PC-3 (cell line): ENCODE results near the gene CIB2. TPM values are rescaled to one million over a fixed set of nuclear protein-coding genes. Genes with fewer than 3 reads are reported as not detected.

Experiments
- ATAC-seq: fragments of 200-7000 bp; cut with Tn5 transposase; 2 replicates; pipeline ENCODE4 v1.9.1; 2020; ENCODE audit warnings: mild to moderate bottlenecking, moderate library complexity
- BruUV-seq: library from RNA; stranded (reverse); fragments of 400-500 nt; replicated peaks from 2 replicates; lab custom pipeline; 2021; lab: Mats Ljungman, UMichigan
- CTCF ChIA-PET: fragments of 300-600 bp; sonication (Branson Sonifier 250); formaldehyde crosslinking; loops from one replicate; lab custom pipeline; 2022; ENCODE audit warnings: antibody characterized with exemption; lab: Charles Lee
- POLR2A ChIA-PET: fragments of 300-600 bp; sonication (Branson Sonifier 250); formaldehyde crosslinking; loops from one replicate; lab custom pipeline; 2022; ENCODE audit warnings: antibody characterized with exemption; ENCODE audit not compliant: unreplicated experiment; lab: Charles Lee
- DNase-seq: peaks from one replicate; pipeline ENCODE4 v3.0.0-alpha.2; 2015
- H2AFZ ChIP-seq: fragments of 300-600 bp; sonication (generic); 2 replicates; pipeline ENCODE4 v1.6.0; 2016; ENCODE audit warnings: antibody characterized with exemption, low read length
- H3F3A ChIP-seq: fragments of 300-600 bp; sonication (generic); one replicate; pipeline ENCODE4 v1.6.0; 2017; ENCODE audit warnings: antibody characterized with exemption, low read length, control low read depth, mild to moderate bottlenecking; ENCODE audit not compliant: unreplicated experiment
- H3K27ac ChIP-seq: fragments of 300-600 bp; sonication (generic); 2 replicates; pipeline ENCODE4 v1.5.1; 2016; ENCODE audit warnings: mild to moderate bottlenecking, low read length
- H3K27me3 ChIP-seq: fragments of 300-600 bp; sonication (generic); 2 replicates; pipeline ENCODE4 v1.6.1; 2016; ENCODE audit warnings: low read length, mixed read lengths
- H3K36me3 ChIP-seq: fragments of 300-600 bp; sonication (generic); 2 replicates; pipeline ENCODE4 v1.6.1; 2016; ENCODE audit warnings: low read depth, mixed run types, low read length, mixed read lengths
- H3K4me1 ChIP-seq: fragments of 300-600 bp; sonication (generic); 2 replicates; pipeline ENCODE4 v1.5.1; 2016; ENCODE audit warnings: low read length; ENCODE audit not compliant: insufficient read depth
- H3K4me2 ChIP-seq: fragments of 300-600 bp; sonication (generic); 2 replicates; pipeline ENCODE4 v1.6.0; 2016; ENCODE audit warnings: low read length
- H3K4me3 ChIP-seq: fragments of 300-600 bp; sonication (generic); 2 replicates; pipeline ENCODE4 v1.5.1; 2016; ENCODE audit warnings: mild to moderate bottlenecking, low read length, mixed read lengths
- H3K79me2 ChIP-seq: fragments of 300-600 bp; sonication (generic); 2 replicates; pipeline ENCODE4 v1.6.1; 2017; ENCODE audit warnings: low read length, mixed read lengths
- H3K9ac ChIP-seq: fragments of 300-600 bp; sonication (generic); 2 replicates; pipeline ENCODE4 v1.6.0; 2016; ENCODE audit warnings: mild to moderate bottlenecking, low read length
- H3K9me2 ChIP-seq: fragments of 300-600 bp; sonication (generic); replicated peaks from 2 replicates; pipeline ENCODE4 v1.6.1; 2016; ENCODE audit warnings: mixed run types, low read length, mixed read lengths
- H3K9me3 ChIP-seq: fragments of 300-600 bp; sonication (generic); 2 replicates; pipeline ENCODE4 v1.6.1; 2016; ENCODE audit warnings: low read length, mixed read lengths
- H4K20me1 ChIP-seq: fragments of 300-600 bp; sonication (generic); 2 replicates; pipeline ENCODE4 v1.6.1; 2016; ENCODE audit warnings: low read length, mixed read lengths
- EZH2 ChIP-seq: fragments of 300-600 bp; sonication (generic); IDR thresholded peaks from one replicate; pipeline ENCODE4 v1.6.1; 2017; ENCODE audit warnings: antibody characterized with exemption, mild to moderate bottlenecking, low read length; ENCODE audit not compliant: unreplicated experiment
- EZH2phosphoT487 ChIP-seq: fragments of 300-600 bp; sonication (generic); IDR thresholded peaks from 2 replicates; pipeline ENCODE4 v1.6.1; 2018; ENCODE audit warnings: mild to moderate bottlenecking, antibody characterized with exemption, low read length, borderline replicate concordance
- intact Hi-C: fragments of 100-400 bp; cut with micrococcal nuclease; formaldehyde crosslinking; loops from 2 replicates; pipeline ENCODE4 v1.9.0; 2023
- total RNA-seq: library from RNA; depleted of rRNA; stranded (reverse); fragments of >200 nt; gene quantifications from 2 replicates; pipeline ENCODE4 v1.2.3, GENCODE V29; 2014
- TF ChIP-seq, protein P1 (sequence below): fragments of 300-600 bp; sonication (generic); conservative IDR thresholded peaks from 2 replicates; pipeline ENCODE4 v1.5.1; 2017; ENCODE audit warnings: antibody characterized with exemption, low read depth, mild to moderate bottlenecking, low read length

CIB2 gene
- total RNA-seq, 1 experiment from 2014 or later = 10.4 TPM

DNA sequence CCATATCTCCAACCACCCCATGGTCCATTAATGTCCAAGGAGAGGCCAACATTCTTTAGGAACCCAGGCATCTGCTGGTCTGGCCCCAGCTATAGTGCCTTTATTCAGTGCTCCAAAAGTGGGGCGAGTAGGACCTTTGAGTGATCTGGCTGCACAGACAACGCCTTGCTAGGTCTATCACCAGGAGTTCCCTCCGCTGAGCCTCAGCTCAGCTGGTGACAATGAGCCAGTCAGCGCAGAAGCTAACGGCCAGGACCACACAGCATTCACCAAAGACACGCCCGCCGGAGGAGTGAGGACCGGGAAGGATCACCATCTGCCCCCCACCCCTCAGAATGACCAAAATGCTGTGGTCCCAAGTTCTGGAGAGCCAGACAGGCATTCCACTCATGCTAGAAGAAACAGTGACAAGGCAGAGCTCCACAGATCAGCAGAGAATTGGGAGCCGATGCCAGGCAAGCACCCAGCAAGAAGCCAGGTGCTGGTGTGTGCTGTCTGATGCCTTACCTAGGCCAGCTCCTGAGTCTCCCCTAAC, 72.8 kb downstream of the CIB2 start:
- Histone ChIP-seq H3K79me2 (peaks cover 85% of the 10 kb centered on the region), H3K9me2 (no peaks in the 10 kb centered on the region), H3K4me3 (no peak overlapping the region), H4K20me1 (no peaks in the 10 kb centered on the region), H3F3A (no peaks in the 10 kb centered on the region), H3K9me3 (no peaks in the 10 kb centered on the region), H3K27me3 (no peaks in the 10 kb centered on the region), H3K27ac (no peak overlapping the region), H3K4me2 (no peak overlapping the region), H3K36me3 (0 out of 2 replicates have a peak, but pooled peaks cover under 1% of the 10 kb centered on the region), H3K4me1 (peaks cover 21% of the 10 kb centered on the region), H3K9ac (no peak overlapping the region), H2AFZ (no peak overlapping the region)
- intact Hi-C loops = no loop called here
- DNase-seq = no peak
- BruUV-seq = no TSS peak
- no peak for ATAC-seq
- CTCF ChIA-PET = no interaction called here
- TF ChIP-seq EZH2 = no peak
- TF ChIP-seq EZH2phosphoT487 = no peak
- TF ChIP-seq, protein P1, sequence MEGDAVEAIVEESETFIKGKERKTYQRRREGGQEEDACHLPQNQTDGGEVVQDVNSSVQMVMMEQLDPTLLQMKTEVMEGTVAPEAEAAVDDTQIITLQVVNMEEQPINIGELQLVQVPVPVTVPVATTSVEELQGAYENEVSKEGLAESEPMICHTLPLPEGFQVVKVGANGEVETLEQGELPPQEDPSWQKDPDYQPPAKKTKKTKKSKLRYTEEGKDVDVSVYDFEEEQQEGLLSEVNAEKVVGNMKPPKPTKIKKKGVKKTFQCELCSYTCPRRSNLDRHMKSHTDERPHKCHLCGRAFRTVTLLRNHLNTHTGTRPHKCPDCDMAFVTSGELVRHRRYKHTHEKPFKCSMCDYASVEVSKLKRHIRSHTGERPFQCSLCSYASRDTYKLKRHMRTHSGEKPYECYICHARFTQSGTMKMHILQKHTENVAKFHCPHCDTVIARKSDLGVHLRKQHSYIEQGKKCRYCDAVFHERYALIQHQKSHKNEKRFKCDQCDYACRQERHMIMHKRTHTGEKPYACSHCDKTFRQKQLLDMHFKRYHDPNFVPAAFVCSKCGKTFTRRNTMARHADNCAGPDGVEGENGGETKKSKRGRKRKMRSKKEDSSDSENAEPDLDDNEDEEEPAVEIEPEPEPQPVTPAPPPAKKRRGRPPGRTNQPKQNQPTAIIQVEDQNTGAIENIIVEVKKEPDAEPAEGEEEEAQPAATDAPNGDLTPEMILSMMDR = no peak
- POLR2A ChIA-PET = no interaction called here

DNA sequence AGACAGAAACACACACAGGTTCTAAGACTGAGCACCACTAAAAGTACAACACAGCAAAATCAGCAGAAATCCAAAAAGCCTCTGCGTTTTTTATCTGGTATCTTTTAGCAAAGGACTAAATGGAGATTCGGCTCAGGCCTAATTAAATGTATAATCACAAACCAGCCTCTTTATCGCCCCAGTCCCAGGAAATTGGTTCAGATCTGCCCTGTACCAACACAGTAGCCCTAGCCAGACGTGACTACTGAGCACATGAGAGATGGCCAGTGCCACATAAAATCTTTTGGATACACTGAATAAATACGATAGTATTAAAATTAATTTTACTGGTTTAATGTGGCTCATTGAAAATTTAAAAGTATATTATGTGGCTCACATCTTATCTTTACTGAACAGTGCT, 73.4 kb downstream of the CIB2 start:
- H3F3A ChIP-seq = no peaks in the 10 kb centered on the region
- H2AFZ ChIP-seq = no peak overlapping the region
- no peaks in the 10 kb centered on the region for H3K9me3 ChIP-seq
- no peak overlapping the region for H3K27ac ChIP-seq
- peaks cover 21% of the 10 kb centered on the region for H3K4me1 ChIP-seq
- H3K9ac ChIP-seq = no peak overlapping the region
- DNase-seq (no peak), ATAC-seq (no peak)
- H3K79me2 ChIP-seq = peaks cover 78% of the 10 kb centered on the region
- no peaks in the 10 kb centered on the region for H3K9me2 ChIP-seq
- intact Hi-C loops = no loop called here
- ChIA-PET POLR2A (no interaction called here), CTCF (no interaction called here)
- TF ChIP-seq, protein P1 = no peak
- TF ChIP-seq EZH2 = no peak
- no peak for TF ChIP-seq EZH2phosphoT487
- no TSS peak for BruUV-seq
- H3K4me3 ChIP-seq = no peak overlapping the region
- H3K36me3 ChIP-seq = peaks cover 7% of the 10 kb centered on the region; the same call in 1 of the 2 replicates
- H3K4me2 ChIP-seq = no peak overlapping the region
- H3K27me3 ChIP-seq = no peaks in the 10 kb centered on the region
- H4K20me1 ChIP-seq = no peaks in the 10 kb centered on the region

DNA sequence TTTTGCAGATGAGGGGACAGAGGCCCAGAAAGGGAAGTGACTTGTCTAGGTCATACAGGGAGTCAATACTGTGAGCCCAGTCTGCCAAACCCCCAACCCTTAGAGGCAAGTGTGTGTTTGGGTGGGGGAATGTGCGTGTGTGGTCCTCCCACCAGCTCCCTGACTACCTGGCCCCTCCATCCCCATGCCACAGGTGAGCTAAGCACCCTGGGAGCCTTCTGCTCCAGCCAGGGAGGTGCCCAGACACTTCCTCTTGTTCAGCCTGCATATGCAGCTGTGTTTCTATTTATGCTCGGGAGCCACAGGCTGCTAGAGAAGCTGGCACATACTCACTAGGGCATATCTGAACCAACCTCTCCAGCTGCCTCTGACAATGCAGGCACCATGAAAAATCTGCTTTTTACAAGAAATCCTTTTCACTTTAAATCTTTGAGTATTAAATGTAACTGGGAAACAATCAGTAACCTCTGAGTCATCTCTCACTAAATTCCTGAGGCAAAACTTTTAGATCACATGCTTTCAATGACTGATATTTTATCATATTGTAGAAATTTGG, 74.5 kb downstream of the CIB2 start:
- no peaks in the 10 kb centered on the region for H4K20me1 ChIP-seq

More for the DNA sequence above, 74.5 kb downstream of the CIB2 start:
- H3K27ac ChIP-seq = peak overlapping the region; percentile 64
- DNase-seq (peak; percentile 54), ATAC-seq (peak; percentile 69)
- no TSS peak for BruUV-seq
- no peaks in the 10 kb centered on the region for H3K27me3 ChIP-seq
- peaks cover 7% of the 10 kb centered on the region; the same call in 1 of the 2 replicates for H3K36me3 ChIP-seq
- TF ChIP-seq, protein P1 = no peak
- H3K4me2 ChIP-seq = peak overlapping the region; percentile 68
- H2AFZ ChIP-seq = no peak overlapping the region
- peaks cover 69% of the 10 kb centered on the region for H3K79me2 ChIP-seq
- intact Hi-C loops = no loop called here
- POLR2A ChIA-PET = interaction anchor here (0.5 kb wide), 1 partner anchor 225 kb away, joined by 3 read pairs; no protein-coding TSS in a partner anchor
- no peaks in the 10 kb centered on the region for H3K9me3 ChIP-seq
- CTCF ChIA-PET = no interaction called here
- H3K9me2 ChIP-seq = no peaks in the 10 kb centered on the region
- peak overlapping the region; percentile 8; the same call in 1 of the 2 replicates for H3K4me3 ChIP-seq
- peak overlapping the region; percentile 41 for H3K9ac ChIP-seq
- H3K4me1 ChIP-seq = peaks cover 27% of the 10 kb centered on the region
- no peaks in the 10 kb centered on the region for H3F3A ChIP-seq
